GM04504 (cell line): ENCODE measurements around the gene TUFM.
"Not testable (repeated sequence)": the region's sequence is repeated elsewhere in the genome, so short reads cannot be mapped to it uniquely, and the experiment has no call there.

Experiments
- DNase-seq: peaks from one replicate; pipeline ENCODE4 v3.0.0-alpha.2; 2012; ENCODE audit warnings: low read depth

Gene TUFM

DNA sequence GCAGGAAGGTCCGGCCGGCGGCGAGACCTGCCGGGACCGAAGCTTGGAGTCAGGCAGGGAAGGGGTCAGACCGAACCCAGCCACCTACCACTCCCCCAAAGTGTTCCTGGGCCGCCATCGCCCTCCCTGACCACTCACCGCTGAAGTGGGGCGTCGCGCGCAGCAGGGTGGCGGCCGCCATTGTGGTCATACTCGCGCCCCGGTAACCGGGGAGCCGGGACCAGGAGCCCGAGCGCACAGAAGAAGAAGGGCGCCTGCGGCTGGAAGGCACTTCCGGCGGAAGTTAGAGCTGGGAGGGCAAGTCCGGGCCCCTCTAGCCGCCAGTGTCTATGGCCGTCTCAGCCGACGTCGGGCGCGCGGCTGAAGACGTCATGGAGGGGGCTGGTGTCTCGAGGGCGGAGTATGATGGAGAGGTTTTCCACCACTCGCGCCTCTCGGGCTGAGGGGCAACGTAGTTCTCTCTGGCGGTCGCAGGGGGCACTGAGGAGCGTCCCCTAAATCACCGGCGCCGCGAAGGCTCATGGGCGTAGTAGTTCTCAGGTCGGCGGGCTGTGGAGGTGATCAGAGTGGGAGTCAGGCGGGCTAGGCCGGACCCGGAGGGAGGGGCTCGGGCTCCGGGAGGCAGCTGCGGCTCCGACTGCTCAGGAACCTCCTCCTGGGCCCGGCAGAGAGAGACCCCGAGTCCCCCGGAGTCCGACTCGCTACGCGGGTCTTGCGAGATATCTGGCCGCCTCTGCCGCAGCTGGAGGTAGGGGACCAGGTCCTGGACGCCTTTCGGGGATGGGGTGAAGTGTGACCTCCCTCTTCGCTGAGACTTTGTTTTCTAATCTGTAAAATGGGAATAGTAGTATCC is at the start of gene TUFM:
Gene TUFM, minus strand, starts transcription at position 269 of the 853 bp plus-strand sequence. Its CDS starts 79 bp downstream, at position 190.
- DNase-seq: peak; percentile 96

DNA sequence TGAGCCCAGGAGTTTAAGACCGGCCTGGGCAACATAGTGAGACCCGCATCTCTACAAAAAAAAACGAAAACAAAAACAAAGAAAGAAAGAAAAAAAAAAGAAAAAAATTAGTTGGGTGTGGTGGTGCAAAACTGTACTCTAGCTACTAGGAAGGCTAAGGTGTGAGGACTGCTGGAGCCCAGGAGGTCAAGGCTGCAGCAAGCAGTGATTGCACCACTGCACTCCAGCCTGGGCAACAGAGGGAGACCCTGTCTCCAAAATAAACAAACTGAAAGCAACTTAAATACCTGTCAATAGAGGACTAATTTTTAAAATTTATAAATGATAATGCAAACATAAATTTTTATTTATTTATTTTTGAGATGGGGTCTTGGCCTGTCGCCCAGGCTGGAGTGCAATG is 49.5 kb upstream of the TUFM start:
- no peak for DNase-seq

DNA sequence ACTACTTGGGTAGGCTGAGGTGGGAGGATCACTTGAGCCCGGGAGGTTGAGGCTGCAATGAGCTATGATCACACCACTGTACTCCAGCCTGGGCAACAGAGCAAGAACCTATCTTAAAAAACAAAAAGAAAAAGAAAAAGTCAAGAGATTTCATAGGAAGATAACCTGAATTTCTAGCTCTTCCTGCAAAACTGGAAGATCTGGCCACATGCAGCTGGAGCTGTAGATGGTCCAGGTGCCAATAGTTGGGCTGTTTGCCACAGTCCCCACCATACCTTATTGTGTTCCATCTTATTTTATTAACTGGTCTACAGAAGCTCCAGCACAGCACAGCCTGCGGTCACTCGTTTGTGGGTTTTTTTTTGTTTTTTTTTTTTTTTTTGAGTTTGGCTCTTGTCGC is 47.1 kb upstream of the TUFM start:
- no peak for DNase-seq

DNA sequence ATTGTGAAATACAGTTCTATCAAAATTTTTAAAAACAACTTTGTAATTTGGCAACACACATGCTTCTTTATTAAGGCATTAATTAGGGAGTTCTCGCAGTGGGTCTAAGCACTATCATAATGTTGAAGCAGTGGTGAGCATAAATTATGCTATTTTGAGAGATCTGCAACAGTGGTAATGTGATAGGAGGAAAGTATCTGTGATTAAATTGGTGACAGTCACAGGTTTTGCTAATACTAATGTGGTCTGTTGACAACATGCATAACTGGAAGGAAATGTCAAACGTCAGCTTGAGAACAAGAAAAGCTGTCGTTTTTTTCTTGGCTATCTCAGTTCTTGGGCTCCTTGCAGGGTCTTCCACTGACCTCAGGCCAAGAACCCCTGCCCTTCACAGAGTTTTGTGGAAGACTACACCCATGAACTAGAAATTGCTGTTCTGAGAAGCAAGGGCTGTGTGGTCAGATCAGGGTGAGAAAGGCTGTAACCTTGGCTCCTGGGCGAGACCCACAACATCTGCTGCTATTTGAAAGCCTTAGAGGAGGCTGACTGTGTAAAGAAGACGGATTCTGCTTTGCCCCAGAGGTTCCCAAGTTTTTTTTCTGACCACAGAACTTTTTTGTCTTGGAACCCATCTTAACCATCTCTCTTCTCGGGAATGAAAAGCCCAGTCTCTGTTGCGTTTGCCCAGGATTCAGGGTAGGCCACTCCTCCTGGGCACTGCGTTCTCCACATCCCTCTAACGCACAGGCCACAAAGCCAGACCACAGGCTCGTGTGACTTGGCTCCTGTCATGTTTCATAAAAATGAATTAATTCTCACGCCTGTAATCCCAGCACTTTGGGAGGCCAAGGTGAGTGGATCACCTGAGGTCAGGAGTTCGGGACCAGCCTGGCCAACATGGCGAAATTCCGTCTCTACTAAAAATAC is 46.1 kb upstream of the TUFM start:
- no peak for DNase-seq

DNA sequence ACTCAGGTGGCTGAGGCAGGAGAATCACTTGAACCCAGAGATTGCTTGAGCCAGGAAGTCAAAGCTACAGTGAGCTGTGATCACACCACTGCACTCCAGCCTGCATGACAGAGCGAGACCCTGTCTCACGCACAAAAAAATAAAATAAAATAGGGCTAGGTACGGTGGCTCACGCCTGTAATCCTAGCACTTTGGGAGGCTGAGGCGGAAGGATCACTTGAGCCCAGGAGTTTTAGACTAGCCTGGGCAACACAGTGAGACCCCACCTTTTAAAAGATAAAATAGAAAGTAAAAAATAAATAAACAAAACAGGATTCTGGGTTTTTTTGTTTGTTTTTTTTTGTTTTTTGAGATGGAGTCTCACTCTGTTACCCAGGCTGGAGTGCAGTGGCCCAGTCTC is 44.2 kb upstream of the TUFM start:
- not testable (repeated sequence) for DNase-seq

- no peak for DNase-seq
Measured at GRCh38 chr16:28886945-28887344, 40.8 kb upstream of the TUFM start.

DNA sequence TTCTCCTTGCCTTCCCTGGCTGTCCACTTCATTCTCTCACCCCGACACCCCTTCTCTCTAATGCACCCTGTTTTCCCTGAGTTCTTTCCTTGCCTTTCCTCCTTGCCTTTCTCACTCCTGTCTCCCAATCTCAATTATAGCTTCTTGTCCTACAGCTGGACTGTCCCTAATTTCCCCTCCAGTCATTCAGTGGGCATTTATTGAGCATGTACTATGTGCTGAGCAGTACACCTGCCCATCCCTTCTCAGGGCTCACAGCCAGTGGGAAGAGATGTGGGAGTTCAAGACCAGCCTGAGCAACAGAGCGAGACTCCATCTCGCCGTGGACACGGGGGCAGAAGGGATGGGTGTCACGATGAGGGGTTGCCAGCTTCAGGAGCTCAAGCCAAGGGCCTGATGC is 37.9 kb upstream of the TUFM start:
- no peak for DNase-seq

DNA sequence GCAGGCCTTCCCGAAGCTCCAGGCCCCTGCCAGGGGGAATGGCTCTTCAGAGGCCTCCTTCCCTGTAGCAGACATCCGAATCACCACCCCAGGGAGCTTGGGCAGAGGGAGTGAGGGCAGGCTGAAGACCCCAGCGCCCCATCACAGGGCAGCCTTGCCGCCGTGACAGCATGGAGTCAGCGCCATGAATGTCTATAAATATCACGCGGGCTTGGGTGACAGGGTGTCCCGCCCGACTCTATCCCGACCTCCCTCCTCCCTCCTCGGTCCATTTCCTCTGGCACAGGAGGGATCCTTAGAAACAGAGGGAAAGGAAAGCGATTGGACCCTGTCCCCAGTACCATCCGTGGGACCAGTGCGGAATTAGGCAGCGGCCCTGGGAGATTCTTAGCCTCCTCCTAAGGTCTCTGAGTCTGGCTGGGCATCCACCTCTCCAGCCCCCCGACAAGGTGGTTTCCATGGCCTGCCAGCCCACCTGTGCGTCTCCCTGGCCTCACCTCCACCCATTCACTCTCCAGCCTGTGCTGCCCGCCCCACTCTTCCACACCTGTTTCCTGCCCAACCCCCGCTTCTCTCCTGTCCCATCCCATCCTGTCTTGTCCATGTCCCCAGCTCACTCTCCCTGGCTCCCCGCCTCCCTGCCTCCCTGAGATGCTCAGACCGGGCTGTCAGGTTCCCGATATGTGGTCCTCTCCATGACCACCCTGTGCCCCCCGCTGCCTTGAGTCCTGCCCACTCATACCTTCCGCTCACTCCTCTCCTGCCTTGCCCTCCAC is 37.3 kb upstream of the TUFM start:
- no peak for DNase-seq

- DNase-seq: no peak
Measured at GRCh38 chr16:28882551-28883160, 36.5 kb upstream of the TUFM start.

- not testable (repeated sequence) for DNase-seq
Measured at GRCh38 chr16:28881565-28881964, 35.4 kb upstream of the TUFM start.

DNA sequence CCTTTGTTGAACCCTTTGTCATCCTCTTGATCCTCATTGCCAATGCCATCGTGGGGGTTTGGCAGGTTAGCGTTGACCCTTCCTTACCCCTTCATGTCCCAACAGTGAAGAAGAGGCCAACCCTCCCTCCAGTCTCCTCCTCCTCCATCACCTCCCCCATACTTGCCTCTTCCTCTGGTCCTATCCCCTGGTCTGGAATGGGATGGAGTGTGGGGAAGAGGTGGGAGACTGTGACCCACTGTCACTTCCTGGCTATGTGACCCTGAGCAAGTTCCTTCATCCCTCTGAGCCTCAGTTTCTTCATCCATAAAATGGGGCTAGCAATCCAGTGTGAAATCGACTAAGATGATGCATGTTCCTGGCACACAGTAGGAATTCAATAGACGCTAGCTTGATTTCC is 34.8 kb upstream of the TUFM start:
- DNase-seq: no peak

- DNase-seq: no peak
Measured at GRCh38 chr16:28880589-28880915, 34.4 kb upstream of the TUFM start.

DNA sequence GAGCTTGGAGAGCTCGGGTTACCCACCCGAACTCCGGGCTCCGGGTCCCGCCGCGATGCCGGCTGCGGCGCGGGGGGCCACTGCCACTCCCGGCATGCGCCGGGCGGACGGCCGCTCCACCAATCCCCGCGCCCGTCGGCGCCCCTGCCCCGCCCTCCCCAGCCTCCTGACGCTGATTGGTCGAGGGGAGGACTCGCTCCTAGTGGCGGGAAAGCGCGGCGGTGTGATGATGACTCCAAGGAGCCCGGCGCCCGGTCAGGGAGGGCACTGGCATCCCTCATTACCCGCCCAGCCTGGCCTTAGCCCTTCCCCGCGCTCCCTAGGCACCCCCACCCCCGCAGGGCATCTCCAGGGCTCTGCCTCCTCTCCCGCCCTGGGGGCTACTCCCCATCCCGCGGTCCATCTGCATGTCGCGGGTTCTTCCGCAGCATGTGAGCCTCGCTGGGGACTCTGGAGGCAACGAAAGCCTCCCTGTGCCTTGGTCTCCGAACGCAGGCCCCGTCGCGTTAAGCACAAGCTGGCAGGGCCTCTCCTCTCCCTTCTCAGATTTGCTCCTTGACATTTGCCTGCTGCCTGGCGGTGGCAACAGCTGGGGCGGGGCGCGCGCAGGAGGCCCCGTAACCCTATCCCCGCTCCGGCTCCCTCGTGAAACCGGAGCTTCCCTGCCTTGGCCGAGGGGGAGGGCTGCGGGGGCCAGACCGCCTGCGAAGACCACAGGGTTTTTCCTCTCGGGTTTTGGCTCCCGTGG is 33.9 kb upstream of the TUFM start:
- peak; percentile 67 for DNase-seq

- no peak for DNase-seq
Measured at GRCh38 chr16:28879261-28879840, 33.2 kb upstream of the TUFM start.

DNA sequence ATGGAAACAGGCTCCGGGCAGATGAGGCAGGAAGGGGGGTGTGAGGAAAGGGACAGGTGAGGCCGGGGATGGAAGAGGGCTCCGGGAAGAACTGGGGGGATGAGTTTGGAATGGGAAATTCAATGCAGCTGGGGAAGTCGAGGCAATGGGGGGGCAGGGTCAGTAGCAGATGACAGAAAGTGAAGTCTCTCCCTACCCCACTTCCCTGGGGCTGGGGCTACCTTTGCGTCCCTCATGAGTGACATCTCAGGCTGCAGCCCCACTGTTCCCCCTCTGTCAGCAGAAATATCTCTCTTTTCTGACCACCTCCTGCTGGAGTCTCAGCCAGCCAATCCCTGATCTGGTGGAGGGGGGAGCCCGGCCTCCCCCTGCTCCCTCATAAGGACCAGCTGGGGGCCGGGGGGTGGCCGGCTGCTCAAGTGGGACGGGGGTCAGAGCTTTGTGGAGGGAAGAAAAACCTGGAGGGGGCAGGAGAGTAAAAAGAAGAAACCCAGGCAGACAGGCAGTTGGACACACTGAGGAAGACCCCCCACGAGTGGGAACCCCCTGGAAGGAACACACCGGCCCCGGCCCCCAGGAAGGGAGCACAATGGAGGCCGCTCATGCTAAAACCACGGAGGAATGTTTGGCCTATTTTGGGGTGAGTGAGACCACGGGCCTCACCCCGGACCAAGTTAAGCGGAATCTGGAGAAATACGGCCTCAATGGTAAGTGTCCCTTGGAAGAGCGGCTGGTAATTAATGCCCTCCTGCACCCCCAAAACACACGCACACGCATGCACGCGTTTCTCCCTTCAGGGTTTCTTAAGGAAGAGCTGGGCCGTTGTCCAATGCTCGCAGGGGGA is 32.2 kb upstream of the TUFM start, which contains the start of gene ATP2A1:
Gene ATP2A1, plus strand, starts transcription at position 406 of the 844 bp plus-strand sequence. Its CDS starts 184 bp downstream, at position 590.
- no peak for DNase-seq

- no peak for DNase-seq
Measured at GRCh38 chr16:28877655-28878000, 31.5 kb upstream of the TUFM start.

- DNase-seq: no peak
Measured at GRCh38 chr16:28876973-28877654, 31.0 kb upstream of the TUFM start.

GRCh38 chr16:28876019-28876659 is 30.0 kb upstream of the TUFM start:
- no peak for DNase-seq
